Endothelial cell of umbilical vein (primary cell): ENCODE data around the gene CYP4F22. TPM values are rescaled to one million over a fixed set of nuclear protein-coding genes. Genes with fewer than 3 reads are reported as not detected.

Source experiments
- BruUV-seq: library from RNA; stranded (reverse); fragments of 400-500 nt; replicated peaks from 2 replicates; lab custom pipeline; 2021; lab: Mats Ljungman, UMichigan
- CTCF ChIA-PET: fragments of 300-600, 350-600 bp; sonication (Branson Sonifier 250); formaldehyde crosslinking; loops from one replicate; lab custom pipeline; 2021; ENCODE audit warnings: antibody characterized with exemption, inconsistent platforms; lab: Charles Lee
- POLR2A ChIA-PET: fragments of 300-600, 350-600 bp; sonication (Branson Sonifier 250); formaldehyde crosslinking; loops from one replicate; lab custom pipeline; 2021; ENCODE audit warnings: antibody characterized with exemption, inconsistent platforms; lab: Charles Lee
- DNase-seq: peaks from one replicate; pipeline ENCODE4 v3.0.0-alpha.2; 2011; ENCODE audit warnings: low read depth, low spot score
- FAIRE-seq: peaks from 2 replicates; lab custom pipeline; 2011; peaks lifted over from hg19 to GRCh38; lab: Jason Lieb, UNC
- H2AFZ ChIP-seq: 2 replicates; pipeline ENCODE4 v1.6.0; 2012; ENCODE audit warnings: low read depth, low read length, control low read depth, inconsistent platforms
- H3K27ac ChIP-seq: 2 replicates; pipeline ENCODE4 v1.5.1; 2011; ENCODE audit warnings: low read depth, mild to moderate bottlenecking, control low read depth, low read length, moderate library complexity; ENCODE audit not compliant: insufficient read depth
- H3K27me3 ChIP-seq, 2 experiments: 2 replicates each; pipeline versions ENCODE4 v1.6.0 to v1.6.1; 2011; ENCODE audit warnings: low read length in 2 of 2, mixed read lengths in 1 of 2; ENCODE audit not compliant: control insufficient read depth in 2 of 2, insufficient read depth in 2 of 2
- H3K36me3 ChIP-seq, 2 experiments: 2 replicates in 1 of 2; 3 replicates in 1 of 2; pipeline ENCODE4 v1.5.1; 2011; ENCODE audit warnings: low read length in 2 of 2, mild to moderate bottlenecking in 1 of 2, moderate library complexity in 1 of 2; ENCODE audit not compliant: control insufficient read depth in 2 of 2, insufficient read depth in 2 of 2; ENCODE audit errors: extremely low read depth in 1 of 2
- H3K4me1 ChIP-seq: 3 replicates; pipeline ENCODE4 v1.5.1; 2011; ENCODE audit warnings: mild to moderate bottlenecking, low read length; ENCODE audit not compliant: control insufficient read depth, insufficient read depth; ENCODE audit errors: extremely low read depth
- H3K4me2 ChIP-seq: 2 replicates; pipeline ENCODE4 v1.6.1; 2011; ENCODE audit warnings: low read length, control low read depth, mixed read lengths; ENCODE audit not compliant: insufficient read depth
- H3K4me3 ChIP-seq, 3 experiments: fragments of 200-600 bp in 1 of 3; sonication (generic), shearing (Covaris generic) in 1 of 3; replicated peaks in 1 of 3; 2 replicates each; pipeline ENCODE4 v1.5.1; 2011 to 2016; ENCODE audit warnings: control low read depth in 3 of 3, low read length in 3 of 3, mild to moderate bottlenecking in 2 of 3, inconsistent platforms in 1 of 3, low read depth in 1 of 3, moderate library complexity in 1 of 3; ENCODE audit not compliant: insufficient read depth in 1 of 3
- H3K79me2 ChIP-seq: 2 replicates; pipeline ENCODE4 v1.6.0; 2012; ENCODE audit warnings: low read length, inconsistent platforms; ENCODE audit not compliant: control insufficient read depth, insufficient read depth
- H3K9ac ChIP-seq: replicated peaks from 2 replicates; pipeline ENCODE3; 2011; ENCODE audit warnings: low read length, control low read depth; ENCODE audit not compliant: insufficient read depth; ENCODE audit errors: extremely low read depth
- H3K9me1 ChIP-seq: replicated peaks from 3 replicates; pipeline ENCODE4 v1.6.0; 2011; ENCODE audit warnings: mild to moderate bottlenecking, low read length; ENCODE audit not compliant: control insufficient read depth, insufficient read depth; ENCODE audit errors: extremely low read depth
- H3K9me3 ChIP-seq: replicated peaks from 2 replicates; pipeline ENCODE4 v1.5.1; 2012; ENCODE audit warnings: low read length, inconsistent platforms; ENCODE audit not compliant: control insufficient read depth, insufficient read depth
- H4K20me1 ChIP-seq: replicated peaks from 2 replicates; pipeline ENCODE3; 2011; ENCODE audit warnings: mild to moderate bottlenecking, low read length; ENCODE audit not compliant: control insufficient read depth, insufficient read depth; ENCODE audit errors: extremely low read depth
- CTCF ChIP-seq, 2 donors: IDR thresholded peaks; 1 replicate in 1 of 2; 2 replicates in 1 of 2; pipeline ENCODE4 v1.5.1; 2011; ENCODE audit warnings: low read length in 2 of 2, mild to moderate bottlenecking in 2 of 2, moderate library complexity in 2 of 2, control low read depth in 1 of 2, inconsistent platforms in 1 of 2, low read depth in 1 of 2; ENCODE audit not compliant: insufficient read depth in 1 of 2; ENCODE audit errors: extremely low read depth in 1 of 2
- EZH2 ChIP-seq: IDR thresholded peaks from 2 replicates; pipeline ENCODE4 v1.6.1; 2012; ENCODE audit warnings: borderline replicate concordance, low read depth, mild to moderate bottlenecking, moderate library complexity, low read length, inconsistent platforms; ENCODE audit not compliant: severe bottlenecking
- FOS ChIP-seq: IDR thresholded peaks from 2 replicates; pipeline ENCODE4 v1.6.1; 2011; ENCODE audit warnings: mild to moderate bottlenecking, low read length, moderate library complexity, borderline replicate concordance; ENCODE audit not compliant: insufficient read depth
- GATA2 ChIP-seq: IDR thresholded peaks from 2 replicates; pipeline ENCODE4 v1.7.0; 2011; ENCODE audit warnings: low read depth, mild to moderate bottlenecking, moderate library complexity, mixed read lengths, low read length; ENCODE audit not compliant: insufficient read length, insufficient read depth
- JUN ChIP-seq: IDR thresholded peaks from 2 replicates; pipeline ENCODE4 v1.6.1; 2011; ENCODE audit warnings: borderline replicate concordance, low read depth; ENCODE audit not compliant: insufficient read length, insufficient read depth
- MAX ChIP-seq: IDR thresholded peaks from 2 replicates; pipeline ENCODE4 v1.6.1; 2011; ENCODE audit not compliant: insufficient read depth, insufficient read length
- MYC ChIP-seq: IDR thresholded peaks from one replicate; pipeline ENCODE4 v1.6.1; 2011; ENCODE audit warnings: mild to moderate bottlenecking, low read depth, low read length
- POLR2A ChIP-seq: IDR thresholded peaks from 2 replicates; pipeline ENCODE4 v1.6.1; 2012; ENCODE audit warnings: low read depth, mild to moderate bottlenecking, control low read depth, low read length
- POLR2AphosphoS5 ChIP-seq: IDR thresholded peaks from 2 replicates; pipeline ENCODE4 v1.6.1; 2012; ENCODE audit warnings: low read depth, mild to moderate bottlenecking, control low read depth, low read length, moderate library complexity; ENCODE audit not compliant: insufficient read depth
- dilution Hi-C: fragments of 300-500 bp; cut with MboI; formaldehyde crosslinking; loops from one replicate; pipeline ENCODE4 v1.15.0; 2019; ENCODE audit warnings: low sequenced_read_pairs; ENCODE audit not compliant: extremely low pct_ligation_motif_present
- intact Hi-C: fragments of 100-400 bp; cut with micrococcal nuclease; formaldehyde crosslinking; loops from one replicate; pipeline ENCODE4 v1.10.0; 2022
- polyA plus RNA-seq, 4 experiments: library from polyadenylated mRNA; depleted of rRNA in 3 of 4; stranded (reverse) in 3 of 4; unstranded in 1 of 4; fragments of >200 nt; gene quantifications; 2 replicates each; pipeline versions ENCODE4 v1.2.1 to v1.2.3, GENCODE V29; 2011 to 2012; ENCODE audit warnings: missing spikeins in 1 of 4
- total RNA-seq: library from RNA; stranded (reverse); gene quantifications from 2 replicates; pipeline ENCODE4 v1.2.3, GENCODE V29; 2021

Gene CYP4F22
- total and polyA plus RNA-seq, 2 donors (not counting 3 experiments of a cell fraction or from before 2014, with no cell fraction given) = not detected

GRCh38 chr19:15540435-15540834, 32.1 kb downstream of the CYP4F22 start:
- Histone ChIP-seq H3K27me3 (no peaks in the 10 kb centered on the region), H3K9me1 (no peaks in the 10 kb centered on the region), H3K27ac (no peak overlapping the region), H3K36me3 (no peaks in the 10 kb centered on the region), H3K79me2 (no peaks in the 10 kb centered on the region), H3K9ac (no peak overlapping the region), H4K20me1 (no peaks in the 10 kb centered on the region), H3K4me2 (no peak overlapping the region), H3K4me1 (no peaks in the 10 kb centered on the region), H3K4me3 (no peak overlapping the region), H2AFZ (no peak overlapping the region), H3K9me3 (no peaks in the 10 kb centered on the region)
- intact Hi-C loops = no loop called here
- DNase-seq = no peak
- CTCF ChIA-PET = no interaction called here
- TF ChIP-seq GATA2 = no peak
- TF ChIP-seq FOS = no peak
- no peak for TF ChIP-seq JUN
- TF ChIP-seq MAX = no peak
- no TSS peak for BruUV-seq
- FAIRE-seq = no peak
- dilution Hi-C loops = no loop called here
- POLR2A ChIA-PET = no interaction called here

GRCh38 chr19:15544283-15544682, 36.0 kb downstream of the CYP4F22 start:
- no peak for DNase-seq
- H3K4me1 ChIP-seq = no peaks in the 10 kb centered on the region
- H3K9me3 ChIP-seq = no peaks in the 10 kb centered on the region
- no peak overlapping the region for H3K27ac ChIP-seq
- no peak overlapping the region for H2AFZ ChIP-seq
- CTCF ChIA-PET = interaction anchor here (0.9 to 1.6 kb wide), 3 partner anchors 11 to 125 kb away, joined by 3 to 6 read pairs (median 4); no protein-coding TSS in a partner anchor
- no peaks in the 10 kb centered on the region for H3K79me2 ChIP-seq
- H3K9me1 ChIP-seq = no peaks in the 10 kb centered on the region
- no peaks in the 10 kb centered on the region for H4K20me1 ChIP-seq
- POLR2A ChIA-PET = interaction anchor here (0.6 kb wide), 1 partner anchor 77 kb away, joined by 4 read pairs; no protein-coding TSS in a partner anchor
- intact Hi-C loops (no loop called here), dilution Hi-C loops (no loop called here)
- no TSS peak for BruUV-seq
- no peak overlapping the region for H3K4me2 ChIP-seq
- no peaks in the 10 kb centered on the region for H3K36me3 ChIP-seq
- no peak overlapping the region for H3K4me3 ChIP-seq
- H3K27me3 ChIP-seq = no peaks in the 10 kb centered on the region
- no peak overlapping the region for H3K9ac ChIP-seq
- no peak for TF ChIP-seq CTCF (IDR thresholded peaks at IDR 0.05; ENCODE audit: extremely low read depth in 1 of 2, insufficient read depth in 1 of 2, low read depth in 1 of 2, low read length in 2 of 2)
- no peak for TF ChIP-seq POLR2AphosphoS5
- no peak for TF ChIP-seq EZH2
- no peak for TF ChIP-seq POLR2A
- no peak for TF ChIP-seq JUN
- TF ChIP-seq MYC = no peak
- TF ChIP-seq MAX = no peak
- no peak for TF ChIP-seq GATA2
- no peak for TF ChIP-seq FOS
- FAIRE-seq = no peak
